Lower leg skin (tissue), 4 donors: ENCODE data around the gene PHF12. TPM values are rescaled to one million over a fixed set of nuclear protein-coding genes. Genes with fewer than 3 reads are reported as not detected.

Experiments
- DNase-seq, 2 donors: peaks; one replicate each; pipeline ENCODE4 v3.0.0-alpha.2; 2019; ENCODE audit warnings: low spot score in 2 of 2
- H3K4me3 ChIP-seq: fragments of 200-600 bp; sonication (generic); 2 replicates; pipeline ENCODE4 v1.5.1; 2017; ENCODE audit warnings: mild to moderate bottlenecking, low read depth; ENCODE audit not compliant: poor library complexity, severe bottlenecking
- CTCF ChIP-seq, 3 donors: fragments of 450-650 bp; IDR thresholded peaks; one replicate each; pipeline ENCODE4 v1.5.1; 2016; ENCODE audit warnings: antibody characterized with exemption in 3 of 3, mild to moderate bottlenecking in 3 of 3, moderate library complexity in 2 of 3
- POLR2A ChIP-seq, 2 donors: fragments of 450-650 bp; IDR thresholded peaks; one replicate each; pipeline ENCODE4 v1.6.1; 2016 to 2017; ENCODE audit warnings: antibody characterized with exemption in 2 of 2, mild to moderate bottlenecking in 1 of 2, moderate library complexity in 1 of 2
- WGBS, 2 donors: methylation state at CpG; one replicate each; pipeline ENCODE4 v1.1.5; 2018; 5-methylcytosine and 5-hydroxymethylcytosine counted together
- intact Hi-C: fragments of 100-400 bp; cut with DNase I; formaldehyde crosslinking; loops from one replicate; pipeline ENCODE4 v1.15.0; 2023; ENCODE audit warnings: low total_unique reads
- total RNA-seq, 4 donors: library from RNA; depleted of rRNA; stranded (reverse); fragments of >200 nt; gene quantifications; one replicate each; pipeline ENCODE4 v1.1.0, GENCODE V29; 2016

The PHF12 gene
- total RNA-seq, 4 donors from 2014 or later: 24.4 to 52.9 (median 42.7) TPM

DNA sequence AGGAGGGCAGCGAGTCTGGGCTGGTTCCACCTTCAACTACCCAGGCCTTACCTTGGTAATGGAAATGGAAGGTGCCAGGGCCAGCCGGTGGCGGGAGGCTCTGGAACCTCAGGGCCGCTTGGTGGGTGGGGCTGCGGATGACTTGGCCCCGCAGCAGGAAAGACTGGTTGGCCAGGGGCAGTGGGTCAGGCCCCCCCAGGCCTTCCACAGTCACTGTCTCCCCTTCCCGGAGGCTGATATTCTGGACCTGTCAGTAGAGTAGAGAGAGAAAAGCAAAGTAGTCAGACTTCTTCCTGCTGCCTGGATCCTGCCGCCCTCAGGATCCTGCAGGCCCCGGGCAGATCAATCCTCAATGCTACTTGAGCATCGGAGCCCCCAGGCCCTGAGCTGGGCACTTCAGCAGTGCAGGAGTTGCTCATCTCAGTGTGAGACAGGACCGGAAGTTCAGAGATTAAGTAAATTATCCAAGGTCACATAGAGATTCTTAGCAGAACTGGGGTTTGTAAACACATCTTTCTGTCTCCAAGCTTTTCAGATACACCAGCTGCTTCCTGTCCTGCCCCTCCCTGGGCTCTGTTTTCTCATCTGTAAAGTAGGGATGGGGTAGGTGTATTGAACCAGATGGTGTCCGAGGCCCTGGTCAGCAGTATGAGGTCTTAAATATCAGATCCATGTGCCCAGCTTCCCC, 18.5 kb upstream of the PHF12 start:
- intact Hi-C loops: loop anchor here (5.0 kb wide), 1 partner anchor 147 kb away; no protein-coding TSS in a partner anchor
- 66 to 79% methylated on average over 11 to 12 of the region's 12 CpGs for WGBS, 2 donors
- H3K4me3 ChIP-seq: no peak overlapping the region
- DNase-seq: no peak
- no peak for TF ChIP-seq POLR2A (IDR thresholded peaks at IDR 0.05)
- TF ChIP-seq CTCF (IDR thresholded peaks at IDR 0.05): no peak

- TF ChIP-seq CTCF (IDR thresholded peaks at IDR 0.05) (no peak), POLR2A (IDR thresholded peaks at IDR 0.05) (no peak)
- intact Hi-C loops: loop anchor here (5.0 kb wide), 1 partner anchor 148 kb away; no protein-coding TSS in a partner anchor
- no peak for DNase-seq
- 57 to 82% methylated on average over 2 of the region's 2 CpGs for WGBS, 2 donors
- no peak overlapping the region for H3K4me3 ChIP-seq
These were observed 17.6 kb upstream of the PHF12 start for GRCh38 chr17:28968914-28969295.

GRCh38 chr17:28968231-28968913, 17.1 kb upstream of the PHF12 start:
- intact Hi-C loops: loop anchor here (5.0 kb wide), 1 partner anchor 149 kb away; no protein-coding TSS in a partner anchor
- 40 to 57% methylated on average over 10 of the region's 10 CpGs for WGBS, 2 donors
- DNase-seq: no peak
- H3K4me3 ChIP-seq: no peak overlapping the region
- TF ChIP-seq CTCF (IDR thresholded peaks at IDR 0.05): no peak
- no peak for TF ChIP-seq POLR2A (IDR thresholded peaks at IDR 0.05)

DNA sequence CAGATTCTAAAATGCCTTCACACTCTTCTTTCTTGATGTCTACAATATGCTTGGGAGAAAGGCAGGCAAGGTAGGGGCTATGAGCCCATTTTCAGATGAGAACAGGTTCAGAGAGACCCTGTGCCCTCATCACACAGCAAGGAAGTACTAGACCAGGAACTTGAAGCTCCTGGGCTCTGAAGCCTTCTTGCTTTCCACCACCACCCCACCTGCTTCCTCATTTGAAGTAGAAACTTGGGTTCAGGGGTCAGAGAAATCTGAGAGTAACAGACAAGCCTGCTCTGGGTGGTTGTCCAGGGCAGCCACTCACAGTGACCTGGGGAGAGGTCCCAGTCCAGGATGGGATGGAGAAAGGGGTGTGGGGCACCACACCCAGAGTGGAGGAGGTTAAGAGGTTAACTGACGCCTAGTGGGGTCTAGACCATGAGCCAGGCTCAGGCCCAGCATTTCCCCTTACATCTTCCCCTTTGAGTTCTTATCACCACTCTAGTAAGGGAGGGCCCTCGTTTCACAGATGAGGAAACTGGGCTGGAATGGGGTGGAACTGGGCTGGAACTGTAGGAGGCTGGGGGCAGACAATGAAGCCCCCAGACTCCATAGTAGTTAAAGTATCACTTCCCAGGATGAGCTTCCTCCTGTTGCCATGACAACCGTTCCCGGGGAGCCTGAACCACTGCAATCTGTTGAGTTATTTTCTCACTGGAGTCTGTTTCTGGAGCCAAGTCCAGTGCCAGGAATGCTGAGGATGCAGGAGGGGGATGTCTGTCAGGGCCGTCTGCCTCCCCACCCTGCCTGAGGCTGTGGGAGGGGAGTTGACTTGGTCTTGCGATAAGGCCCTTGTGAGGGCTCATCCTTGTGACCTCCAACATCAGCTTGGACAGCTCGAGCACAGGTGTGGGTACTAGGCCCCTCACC, 16.2 kb upstream of the PHF12 start:
- WGBS, 2 donors: 37 to 50% methylated on average over 7 of the region's 7 CpGs
- no peak for TF ChIP-seq CTCF (IDR thresholded peaks at IDR 0.05)
- TF ChIP-seq POLR2A (IDR thresholded peaks at IDR 0.05): no peak
- intact Hi-C loops: loop anchor here (5.0 kb wide), 1 partner anchor 150 kb away; no protein-coding TSS in a partner anchor
- no peak overlapping the region for H3K4me3 ChIP-seq
- no peak for DNase-seq

DNA sequence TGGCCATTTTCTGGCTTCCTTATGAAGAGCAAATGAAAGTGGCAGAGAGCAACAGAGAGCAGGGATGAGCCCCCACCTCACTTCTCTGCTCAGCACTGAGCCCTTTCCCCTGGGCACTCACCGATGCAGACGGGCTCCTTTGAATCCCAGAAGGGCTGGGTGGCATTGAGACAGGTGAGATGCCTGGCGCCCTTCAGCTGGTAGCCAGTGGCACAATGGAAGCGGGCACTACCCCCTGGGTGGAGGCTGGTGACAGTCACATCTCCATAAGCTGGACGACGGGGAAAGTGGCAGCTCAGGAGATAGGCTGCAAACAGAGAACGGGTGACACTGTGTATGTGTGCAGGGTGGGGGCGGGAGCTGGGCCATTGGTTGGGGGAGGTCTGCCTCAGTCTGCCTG, 12.5 kb upstream of the PHF12 start:
- TF ChIP-seq POLR2A (IDR thresholded peaks at IDR 0.05): no peak
- TF ChIP-seq CTCF (IDR thresholded peaks at IDR 0.05): no peak
- intact Hi-C loops: no loop called here
- no peak overlapping the region for H3K4me3 ChIP-seq
- DNase-seq: no peak
- 62 to 73% methylated on average over 8 of the region's 8 CpGs for WGBS, 2 donors
